ENCODE data around the gene FTCDNL1.
A peak's percentile ranks its signal among the peaks of the same experiment; 100 is the strongest.

FTCDNL1 gene

GRCh38 chr2:199742884-199743283, 108.1 kb downstream of the FTCDNL1 start:
- DNase-seq (ENCODE audit: low spot score), result no peak

GRCh38 chr2:199740111-199740428, 110.9 kb downstream of the FTCDNL1 start:
- DNase-seq (ENCODE audit: low spot score), result no peak

GRCh38 chr2:199739413-199740110, 111.4 kb downstream of the FTCDNL1 start:
- peak; percentile 76 for DNase-seq (ENCODE audit: low spot score)

GRCh38 chr2:199738727-199739412, 112.1 kb downstream of the FTCDNL1 start:
- no peak for DNase-seq (ENCODE audit: low spot score)

DNA sequence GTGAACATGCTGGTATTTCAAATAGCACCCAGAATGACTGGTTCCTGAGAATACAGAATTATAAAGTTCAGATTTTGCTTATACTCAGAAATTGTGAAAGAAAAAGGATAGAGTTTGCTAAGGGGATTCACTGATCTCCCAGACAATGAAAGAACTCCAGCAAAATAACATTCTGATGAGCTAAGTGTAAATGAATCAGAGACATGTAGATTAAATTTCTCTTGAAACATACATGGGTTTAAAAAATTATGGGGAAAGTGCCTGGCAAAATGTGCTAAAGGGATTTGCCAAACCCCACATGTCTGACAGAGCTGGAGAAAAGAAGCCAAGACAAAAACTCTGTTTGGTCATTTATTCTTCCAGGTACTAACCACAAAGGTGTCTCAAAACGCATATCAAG, 116.3 kb downstream of the FTCDNL1 start:
- no peak for DNase-seq (ENCODE audit: low spot score)

DNA sequence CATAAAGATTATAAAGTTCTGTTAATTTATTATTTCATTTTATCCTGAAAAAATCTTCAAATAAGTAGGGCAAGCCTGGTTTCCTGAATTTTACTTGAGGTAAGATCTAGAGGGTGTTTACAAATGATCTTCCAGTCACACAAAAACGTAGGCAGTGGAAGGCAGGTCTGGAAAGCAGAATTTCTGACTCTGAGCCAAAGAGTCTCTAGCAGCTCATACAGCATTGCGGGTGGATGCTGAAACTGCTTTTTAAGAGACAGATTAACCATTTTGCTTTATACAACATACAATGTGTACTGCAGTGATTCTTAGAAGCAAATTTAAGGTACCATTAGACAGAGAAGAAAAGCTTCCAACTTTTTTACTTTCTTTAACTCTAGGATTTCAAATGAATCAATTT, 117.0 kb downstream of the FTCDNL1 start:
- DNase-seq (ENCODE audit: low spot score), result no peak

GRCh38 chr2:199727801-199728200, 123.2 kb downstream of the FTCDNL1 start:
- no peak for DNase-seq (ENCODE audit: low spot score)

DNA sequence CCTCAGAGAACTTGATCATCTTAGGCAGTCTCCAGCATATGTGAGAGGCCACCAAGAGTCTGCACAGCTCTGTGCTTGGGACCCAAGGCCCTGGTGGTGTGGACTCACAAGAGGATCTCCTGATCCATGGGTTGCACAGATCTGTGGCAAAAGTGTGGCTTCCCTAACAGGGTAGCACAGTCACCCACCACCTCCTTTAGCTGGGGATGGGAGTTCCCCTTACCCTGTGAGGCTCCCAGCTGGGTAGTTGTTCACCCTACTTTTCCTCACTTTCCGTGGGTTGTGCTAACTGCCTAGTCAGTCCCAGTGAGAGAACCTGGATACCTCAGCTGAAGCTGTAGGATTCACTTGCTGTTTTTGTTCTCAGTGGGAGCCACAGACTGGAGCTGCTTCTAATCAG, 123.7 kb downstream of the FTCDNL1 start:
- DNase-seq (ENCODE audit: low spot score), result no peak

DNA sequence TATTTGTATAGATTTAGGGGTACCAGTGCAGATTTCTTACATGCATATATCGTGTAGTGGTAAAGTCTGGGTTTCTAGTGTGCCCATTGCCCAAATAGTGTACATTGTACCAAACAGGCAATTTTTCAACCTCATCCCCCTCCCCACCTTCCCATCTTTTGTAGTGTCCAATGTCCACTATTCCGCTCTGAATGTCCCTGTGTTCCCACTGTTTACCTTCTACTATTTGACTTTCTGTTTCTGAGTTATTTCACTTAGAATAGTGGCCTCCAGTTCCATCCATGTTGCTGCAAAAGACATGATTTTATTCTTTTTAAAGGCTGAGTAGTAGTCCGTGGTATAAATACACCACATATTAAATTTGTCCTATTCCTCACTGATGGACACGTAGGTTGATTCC, 132.9 kb downstream of the FTCDNL1 start:
- no peak for DNase-seq (ENCODE audit: low spot score)

GRCh38 chr2:199717587-199717907, 133.4 kb downstream of the FTCDNL1 start:
- no peak for DNase-seq (ENCODE audit: low spot score)

DNA sequence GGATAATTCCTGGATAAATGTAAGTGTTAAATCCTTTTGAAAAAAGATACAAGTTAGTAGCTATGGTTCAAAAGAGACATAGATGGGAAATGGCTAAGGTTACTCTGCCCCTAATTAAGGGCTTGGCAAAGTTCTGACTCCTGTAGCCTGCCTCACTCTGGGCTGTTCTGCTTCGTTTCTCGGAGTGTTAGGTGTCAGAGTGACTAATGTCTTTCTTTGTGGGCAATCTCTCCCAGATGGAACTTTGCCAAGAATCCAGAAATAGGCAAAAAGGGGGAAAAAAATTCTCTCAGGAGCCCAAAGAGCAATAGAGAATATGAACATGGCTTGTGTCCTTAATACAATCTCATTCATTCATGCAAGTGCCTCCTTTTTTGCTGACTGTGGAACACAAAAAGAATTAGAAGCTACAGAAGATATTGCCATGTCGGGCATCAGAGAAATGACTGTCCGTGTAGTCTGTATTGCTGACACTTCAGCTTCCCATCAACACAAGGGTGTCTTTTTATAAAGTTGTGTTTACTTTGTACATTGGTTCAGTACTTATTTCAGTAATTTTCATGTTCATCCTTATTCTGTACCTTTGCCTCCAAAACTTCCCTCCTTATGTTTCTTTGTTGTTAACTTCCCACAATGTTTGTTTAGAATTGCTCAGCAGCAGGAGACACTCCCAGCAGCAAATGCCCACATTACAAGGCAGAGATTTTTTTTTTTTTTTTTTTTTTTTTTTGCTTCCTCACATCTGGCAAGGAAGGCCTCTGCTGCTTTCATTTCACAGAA, 134.0 kb downstream of the FTCDNL1 start:
- peak; percentile 19 for DNase-seq (ENCODE audit: low spot score)

- no peak for DNase-seq (ENCODE audit: low spot score)
These were observed 137.2 kb downstream of the FTCDNL1 start for GRCh38 chr2:199713746-199714145.

- DNase-seq (ENCODE audit: low spot score), result no peak
These were observed 140.4 kb downstream of the FTCDNL1 start for GRCh38 chr2:199710551-199710950.
